Fibroblast of villous mesenchyme (primary cell): ENCODE results near the gene BBIP1. TPM values are rescaled to one million over a fixed set of nuclear protein-coding genes. Genes with fewer than 3 reads are reported as not detected.
A peak's percentile ranks its signal among the peaks of the same experiment; 100 is the strongest.

Source experiments
- DNase-seq: peaks from one replicate; pipeline ENCODE4 v3.0.0-alpha.2; 2010; ENCODE audit warnings: low read depth
- H3K4me3 ChIP-seq: 2 replicates; pipeline ENCODE4 v1.5.1; 2011; ENCODE audit warnings: low read depth, mild to moderate bottlenecking, low read length
- CTCF ChIP-seq: IDR thresholded peaks from 2 replicates; pipeline ENCODE4 v1.5.1; 2012; ENCODE audit warnings: low read depth, mild to moderate bottlenecking, low read length; ENCODE audit not compliant: insufficient read depth
- total RNA-seq: library from RNA; depleted of rRNA; stranded (reverse); fragments of >200 nt; gene quantifications from 2 replicates; pipeline ENCODE4 v1.2.3, GENCODE V29; 2012

Gene BBIP1
- total RNA-seq, 1 donor, result 23.3 TPM

GRCh38 chr10:110885932-110886674 is 32.9 kb downstream of the BBIP1 start:
- TF ChIP-seq CTCF, result no peak
- H3K4me3 ChIP-seq, result no peak overlapping the region
- DNase-seq, result no peak

- DNase-seq, result peak; percentile 59
- no peak overlapping the region for H3K4me3 ChIP-seq
- TF ChIP-seq CTCF, result no peak
Observed at GRCh38 chr10:110883924-110884323, 35.1 kb downstream of the BBIP1 start.

- H3K4me3 ChIP-seq, result no peak overlapping the region
- no peak for DNase-seq
- no peak for TF ChIP-seq CTCF
Observed at GRCh38 chr10:110881905-110882304, 37.1 kb downstream of the BBIP1 start.

GRCh38 chr10:110881247-110881646 is 37.7 kb downstream of the BBIP1 start:
- H3K4me3 ChIP-seq, result no peak overlapping the region
- TF ChIP-seq CTCF, result no peak
- DNase-seq, result no peak

- H3K4me3 ChIP-seq, result no peak overlapping the region
- no peak for DNase-seq
- TF ChIP-seq CTCF, result no peak
Observed at GRCh38 chr10:110880012-110880411, 39.0 kb downstream of the BBIP1 start.

GRCh38 chr10:110876788-110877187 is 42.2 kb downstream of the BBIP1 start:
- H3K4me3 ChIP-seq, result no peak overlapping the region
- no peak for TF ChIP-seq CTCF
- DNase-seq, result no peak

GRCh38 chr10:110876000-110876399 is 43.0 kb downstream of the BBIP1 start:
- TF ChIP-seq CTCF, result no peak
- DNase-seq, result no peak
- no peak overlapping the region for H3K4me3 ChIP-seq
